NK-92 (cell line): ENCODE results near the gene NUDT14.

Experiments
- DNase-seq: peaks from one replicate; lab custom pipeline; 2025; ENCODE audit not compliant: unreplicated experiment; lab: John Stamatoyannopoulos, UW

NUDT14 gene

GRCh38 chr14:105199093-105199492, 18.0 kb upstream of the NUDT14 start:
- no peak for DNase-seq

GRCh38 chr14:105198588-105198987, 17.5 kb upstream of the NUDT14 start:
- no peak for DNase-seq

DNA sequence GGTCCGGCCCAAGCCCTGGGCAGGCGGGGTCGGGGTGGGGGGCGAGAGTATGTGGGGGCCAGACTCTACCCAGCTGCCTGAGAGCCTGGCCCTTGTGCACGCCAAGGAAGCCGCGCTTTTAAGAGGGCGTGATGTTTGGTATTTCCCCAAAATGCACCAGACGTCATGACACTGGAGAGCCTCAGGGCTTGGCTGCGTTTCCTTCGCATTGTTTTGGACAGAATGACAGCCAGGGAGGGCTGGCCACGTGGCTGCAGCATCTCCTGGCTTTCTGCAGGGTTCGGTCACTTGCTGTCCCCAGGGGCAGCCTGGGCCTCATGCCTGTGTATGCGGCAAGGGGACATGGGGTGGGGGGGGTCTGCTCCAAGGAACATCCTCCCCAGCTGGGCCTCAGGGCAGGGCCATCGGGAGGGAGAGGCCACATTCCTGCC, 16.1 kb upstream of the NUDT14 start:
- DNase-seq: no peak

GRCh38 chr14:105196265-105196960, 15.3 kb upstream of the NUDT14 start:
- no peak for DNase-seq

DNA sequence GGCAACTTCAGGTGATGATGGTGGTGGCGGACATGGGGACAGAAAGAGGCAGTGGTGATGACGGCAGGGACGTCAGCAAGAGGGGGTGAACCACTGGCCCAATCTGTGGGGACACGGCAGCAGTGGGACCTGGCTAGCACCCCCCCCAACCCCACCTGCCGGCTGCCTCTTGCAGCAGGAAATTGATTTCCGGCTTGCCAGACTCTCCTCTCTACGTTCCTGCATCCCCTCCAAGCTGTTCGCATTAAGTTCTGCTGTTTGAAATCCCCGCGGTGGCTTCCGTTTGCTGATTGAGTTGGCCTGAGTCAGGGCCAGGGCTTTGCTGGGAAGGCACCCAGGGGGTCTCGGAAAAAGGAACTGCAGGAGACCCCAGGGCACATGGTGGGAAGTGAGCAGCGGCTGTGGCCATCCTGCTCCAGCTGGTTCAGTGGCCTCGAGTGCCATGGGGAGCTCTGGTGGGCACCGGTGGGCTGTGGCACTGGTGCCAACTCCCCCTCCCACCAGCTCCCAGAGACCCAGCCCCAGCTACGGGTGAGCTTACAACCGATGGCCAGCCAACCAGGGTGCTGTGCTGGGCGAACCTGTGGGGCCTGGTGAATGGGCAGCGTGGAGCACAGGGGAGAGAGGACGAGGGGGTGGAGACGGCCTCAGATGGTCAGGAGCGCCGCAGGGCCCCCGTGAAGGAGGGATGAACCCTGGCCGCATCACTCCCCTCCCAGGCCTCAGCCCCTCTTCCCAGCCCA, 14.6 kb upstream of the NUDT14 start:
- no peak for DNase-seq

GRCh38 chr14:105195051-105195450, 13.9 kb upstream of the NUDT14 start:
- no peak for DNase-seq

DNA sequence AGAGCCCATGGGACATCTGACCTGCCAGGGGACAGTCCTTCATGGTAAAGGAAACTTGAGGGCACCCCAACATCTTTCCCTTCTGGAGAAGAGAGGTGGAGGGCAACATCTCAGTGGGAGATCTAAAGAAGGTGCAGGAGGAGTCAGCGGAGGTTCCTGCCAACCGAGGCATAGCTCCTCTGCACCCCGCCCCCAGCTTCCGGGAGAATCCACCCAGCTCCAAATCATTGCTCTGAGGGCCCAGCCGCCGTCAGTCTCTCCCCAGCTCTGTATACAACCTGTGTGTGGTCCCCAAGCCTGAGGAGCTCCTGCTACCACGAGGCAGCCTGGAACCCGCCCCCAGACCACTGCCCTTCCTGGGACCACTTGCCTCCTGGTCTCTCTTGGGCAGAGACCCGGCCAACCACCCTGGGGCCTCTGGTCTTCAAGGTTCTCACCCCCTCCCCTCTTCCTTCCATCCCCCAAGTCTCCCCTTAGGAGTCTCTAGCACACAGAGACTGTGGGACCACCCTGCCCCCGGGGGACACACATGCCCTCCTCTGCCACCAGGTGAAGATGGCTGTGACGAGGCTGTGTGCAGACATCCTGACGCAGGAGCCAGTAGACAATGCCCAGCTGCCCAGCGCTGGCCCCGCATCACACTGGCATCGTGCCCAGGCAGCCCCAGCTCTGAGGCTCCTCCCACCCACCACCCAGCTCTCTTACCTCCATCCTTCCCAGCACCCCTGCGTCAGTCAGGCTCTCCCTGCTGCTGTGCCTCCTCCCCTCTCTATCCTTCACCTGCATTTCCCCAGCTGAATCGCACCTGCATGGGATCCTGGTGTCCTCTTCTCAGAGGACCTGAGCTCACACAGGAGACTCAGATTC, 13.0 kb upstream of the NUDT14 start:
- no peak for DNase-seq

DNA sequence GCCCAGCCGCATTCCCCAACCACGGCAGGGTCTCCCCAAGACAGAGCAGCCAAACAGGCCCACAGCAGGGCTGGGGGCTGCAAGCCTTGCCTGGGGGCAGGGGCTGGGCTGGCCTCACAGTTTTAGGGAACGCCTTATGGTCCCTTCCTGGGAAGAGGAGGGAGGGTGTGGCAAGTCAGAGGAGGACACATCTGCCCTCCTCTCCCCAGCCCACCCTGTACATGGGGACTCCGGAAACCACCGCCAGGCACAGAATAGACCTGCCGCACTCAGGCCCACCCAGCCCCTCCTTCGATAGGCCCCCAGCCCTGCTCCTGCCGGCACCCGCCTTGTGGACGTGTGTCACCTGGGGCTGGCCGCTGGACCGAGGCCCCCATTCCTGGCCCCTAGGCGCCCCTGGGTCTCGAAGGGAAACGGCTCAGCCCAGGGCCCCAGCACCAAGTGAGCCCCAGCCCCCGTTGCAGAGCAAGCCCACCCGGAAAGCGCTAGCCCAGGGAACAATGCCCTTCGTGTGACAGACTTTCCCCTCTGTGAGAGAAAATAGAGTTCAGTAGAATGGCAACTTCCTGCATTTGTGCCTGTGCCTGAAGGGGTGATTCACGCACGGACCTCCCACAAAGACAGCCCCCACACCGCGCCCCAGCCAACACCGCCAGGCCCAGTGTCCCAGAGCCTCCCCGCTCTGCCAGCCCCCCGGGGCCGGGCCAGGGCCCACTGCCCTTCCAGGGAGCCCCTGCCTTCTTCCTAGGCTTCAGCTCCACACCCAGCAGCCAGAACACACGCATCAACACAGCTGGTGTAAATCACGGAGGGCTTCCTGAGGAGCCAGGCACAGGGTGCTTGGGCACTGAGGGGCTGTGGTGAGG, 12.0 kb upstream of the NUDT14 start:
- no peak for DNase-seq

DNA sequence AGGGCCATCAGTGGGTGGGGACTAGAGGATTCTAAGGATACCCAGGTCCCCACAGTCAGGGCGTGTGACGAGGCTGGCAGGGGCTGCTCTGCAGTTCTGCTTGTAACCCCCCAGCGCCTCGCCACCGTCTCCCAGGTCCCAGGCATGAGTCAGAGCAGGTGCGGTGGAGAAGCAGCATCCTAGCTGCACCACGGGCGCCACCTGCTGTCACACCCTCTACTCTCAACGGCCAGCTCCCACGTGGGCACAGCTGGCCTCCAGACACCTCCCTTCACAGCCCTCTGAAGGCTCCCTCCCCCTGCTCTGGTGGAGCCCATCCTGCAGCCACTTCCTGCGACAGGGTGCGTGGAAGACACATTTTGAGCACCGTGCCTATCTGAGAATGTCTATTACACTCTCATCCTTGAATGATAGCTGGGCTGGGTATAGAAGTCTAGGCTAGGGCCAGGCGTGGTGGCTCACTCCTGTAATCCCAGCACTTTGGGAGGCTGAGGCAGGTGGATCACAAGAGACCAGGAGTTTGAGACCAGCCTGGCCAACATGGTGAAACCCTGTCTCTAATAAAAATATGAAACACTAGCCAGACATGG, 6.9 kb upstream of the NUDT14 start:
- DNase-seq: no peak

- DNase-seq: no peak
These were observed 6.0 kb upstream of the NUDT14 start for GRCh38 chr14:105187116-105187515.

- DNase-seq: no peak
These were observed 4.9 kb upstream of the NUDT14 start for GRCh38 chr14:105185973-105186372.

DNA sequence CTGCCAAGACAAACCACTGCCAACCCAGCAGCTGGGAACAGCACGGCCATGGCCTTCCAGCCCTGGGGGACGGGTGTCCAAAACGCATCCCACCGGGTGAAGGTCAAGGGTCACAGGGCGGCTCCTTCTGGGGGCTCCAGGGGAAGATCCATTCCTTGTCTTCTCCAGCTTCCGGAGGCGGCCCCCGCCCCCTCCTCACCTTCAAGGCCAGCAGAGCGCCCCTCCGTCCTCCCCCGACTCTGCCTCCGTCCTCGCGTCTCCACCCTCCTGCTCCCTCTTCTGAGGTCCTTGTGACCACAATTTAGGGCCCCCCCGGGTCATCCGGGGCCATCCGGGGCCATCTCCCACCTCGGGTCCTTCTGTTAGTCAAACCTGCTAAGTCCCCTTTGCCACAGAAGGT, 3.9 kb upstream of the NUDT14 start:
- no peak for DNase-seq

GRCh38 chr14:105184461-105184860, 3.3 kb upstream of the NUDT14 start:
- DNase-seq: no peak

DNA sequence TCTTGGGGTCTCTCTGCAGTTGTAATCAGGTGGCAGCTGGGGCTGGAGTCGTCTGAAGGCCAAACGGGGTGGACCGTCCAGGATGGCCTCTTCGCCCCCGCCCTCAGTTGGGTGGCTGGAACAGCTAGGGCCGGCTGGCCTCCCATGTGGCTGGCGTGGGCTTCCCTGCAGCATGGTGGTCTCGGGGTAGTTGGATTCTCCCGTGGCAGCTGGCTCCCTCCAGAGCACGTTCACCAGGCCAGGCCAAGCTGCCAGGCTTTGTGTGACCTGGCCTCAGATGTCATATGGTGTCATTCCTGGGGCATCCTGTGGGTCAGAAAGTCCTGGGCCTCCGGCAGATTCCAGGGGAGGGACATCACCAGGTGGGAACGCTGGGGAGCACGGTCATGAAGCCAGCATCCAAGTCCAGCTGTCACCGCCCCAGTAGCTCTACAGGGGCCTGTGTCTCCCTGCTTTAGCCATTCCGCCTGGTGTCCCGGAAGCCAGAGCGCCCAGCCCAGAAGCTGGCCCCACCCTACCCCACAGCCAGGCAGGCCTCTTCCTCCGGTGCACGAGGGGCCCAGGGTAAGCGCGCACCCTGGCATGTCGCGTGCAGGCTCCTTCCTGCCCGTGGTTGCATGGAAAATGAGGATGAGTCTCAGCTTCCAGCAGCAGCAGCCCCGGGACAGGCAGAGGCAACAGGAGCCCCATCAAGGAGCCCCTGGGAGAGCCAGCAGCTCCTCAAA, 1.3 kb upstream of the NUDT14 start:
- no peak for DNase-seq

GRCh38 chr14:105181549-105182295, 610 bp upstream of the NUDT14 start:
- no peak for DNase-seq

- no peak for DNase-seq
These were observed 1.9 kb downstream of the NUDT14 start for GRCh38 chr14:105179191-105179590.

- DNase-seq: no peak
These were observed 2.3 kb downstream of the NUDT14 start for GRCh38 chr14:105178868-105179140.

DNA sequence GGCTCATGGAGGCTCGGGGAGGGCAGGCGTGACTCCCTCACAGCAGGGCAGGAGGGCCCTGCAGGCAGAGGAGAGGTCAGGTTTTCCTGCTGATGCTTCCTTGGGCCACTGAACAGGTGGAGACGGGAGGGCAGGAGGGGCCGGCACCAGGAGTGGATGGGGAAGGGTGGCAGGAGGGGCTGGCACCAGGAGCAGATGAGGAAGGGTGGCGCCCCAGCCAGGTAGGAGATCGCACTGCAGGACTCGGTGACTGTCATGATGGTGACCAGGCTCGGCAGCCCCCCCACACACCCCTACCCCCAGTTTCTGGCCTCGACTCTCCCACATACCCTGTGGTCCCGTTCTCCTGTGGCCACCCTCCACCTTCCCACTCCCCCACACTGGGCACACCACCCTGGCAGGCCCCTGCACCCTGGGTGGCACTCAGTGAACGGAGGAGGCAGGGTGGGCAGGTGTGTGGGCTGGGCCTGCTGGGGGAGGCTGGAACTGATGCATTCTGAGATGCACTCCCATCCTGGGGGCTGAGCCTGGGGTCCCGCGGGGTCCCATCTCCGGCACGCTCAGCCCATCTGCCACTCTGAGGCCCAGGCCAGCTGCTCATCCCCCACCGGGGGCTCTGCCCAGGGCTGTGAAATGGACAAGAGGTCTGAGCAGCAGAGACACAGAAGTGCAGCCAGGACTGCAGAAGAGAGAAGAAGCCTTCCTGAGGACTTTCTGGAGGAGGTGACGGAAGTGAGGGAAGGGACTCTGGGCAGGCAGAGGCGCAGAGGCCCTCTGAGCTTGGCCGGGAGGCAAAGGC, 2.8 kb downstream of the NUDT14 start:
- no peak for DNase-seq
